ENCODE results near the gene ZBTB20.
A peak's percentile ranks its signal among the peaks of the same experiment; 100 is the strongest.

ZBTB20 gene

DNA sequence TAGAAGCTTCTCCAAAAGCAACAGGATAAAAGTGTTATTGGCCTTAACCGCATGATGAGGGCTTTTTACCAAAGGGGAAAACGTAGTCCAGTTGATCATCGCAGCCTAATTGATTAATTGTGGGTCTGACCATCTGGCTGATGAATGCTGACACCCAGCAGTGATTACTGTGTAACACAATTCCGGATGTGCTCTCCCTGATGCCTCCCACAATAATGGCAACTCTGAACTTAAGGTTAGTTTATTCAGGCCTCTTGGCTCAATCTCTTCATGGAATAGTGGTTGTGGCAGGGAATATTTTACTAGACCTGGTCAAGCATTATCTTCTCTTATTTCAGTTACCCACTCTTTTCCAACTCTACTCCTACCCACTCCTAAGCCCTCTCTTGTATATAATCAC, 520.3 kb downstream of the ZBTB20 start:
- TF ChIP-seq, protein P1, sequence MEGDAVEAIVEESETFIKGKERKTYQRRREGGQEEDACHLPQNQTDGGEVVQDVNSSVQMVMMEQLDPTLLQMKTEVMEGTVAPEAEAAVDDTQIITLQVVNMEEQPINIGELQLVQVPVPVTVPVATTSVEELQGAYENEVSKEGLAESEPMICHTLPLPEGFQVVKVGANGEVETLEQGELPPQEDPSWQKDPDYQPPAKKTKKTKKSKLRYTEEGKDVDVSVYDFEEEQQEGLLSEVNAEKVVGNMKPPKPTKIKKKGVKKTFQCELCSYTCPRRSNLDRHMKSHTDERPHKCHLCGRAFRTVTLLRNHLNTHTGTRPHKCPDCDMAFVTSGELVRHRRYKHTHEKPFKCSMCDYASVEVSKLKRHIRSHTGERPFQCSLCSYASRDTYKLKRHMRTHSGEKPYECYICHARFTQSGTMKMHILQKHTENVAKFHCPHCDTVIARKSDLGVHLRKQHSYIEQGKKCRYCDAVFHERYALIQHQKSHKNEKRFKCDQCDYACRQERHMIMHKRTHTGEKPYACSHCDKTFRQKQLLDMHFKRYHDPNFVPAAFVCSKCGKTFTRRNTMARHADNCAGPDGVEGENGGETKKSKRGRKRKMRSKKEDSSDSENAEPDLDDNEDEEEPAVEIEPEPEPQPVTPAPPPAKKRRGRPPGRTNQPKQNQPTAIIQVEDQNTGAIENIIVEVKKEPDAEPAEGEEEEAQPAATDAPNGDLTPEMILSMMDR (IDR thresholded peaks at IDR 0.05; ENCODE audit: insufficient read depth, low read length, missing control alignments) = no peak
- ChIA-PET CTCF (no interaction called here), POLR2A (no interaction called here)
- DNase-seq (ENCODE audit: low read depth, low spot score) = no peak
- H3K4me3 ChIP-seq (ENCODE audit: low read depth, low read length) = no peak overlapping the region

DNA sequence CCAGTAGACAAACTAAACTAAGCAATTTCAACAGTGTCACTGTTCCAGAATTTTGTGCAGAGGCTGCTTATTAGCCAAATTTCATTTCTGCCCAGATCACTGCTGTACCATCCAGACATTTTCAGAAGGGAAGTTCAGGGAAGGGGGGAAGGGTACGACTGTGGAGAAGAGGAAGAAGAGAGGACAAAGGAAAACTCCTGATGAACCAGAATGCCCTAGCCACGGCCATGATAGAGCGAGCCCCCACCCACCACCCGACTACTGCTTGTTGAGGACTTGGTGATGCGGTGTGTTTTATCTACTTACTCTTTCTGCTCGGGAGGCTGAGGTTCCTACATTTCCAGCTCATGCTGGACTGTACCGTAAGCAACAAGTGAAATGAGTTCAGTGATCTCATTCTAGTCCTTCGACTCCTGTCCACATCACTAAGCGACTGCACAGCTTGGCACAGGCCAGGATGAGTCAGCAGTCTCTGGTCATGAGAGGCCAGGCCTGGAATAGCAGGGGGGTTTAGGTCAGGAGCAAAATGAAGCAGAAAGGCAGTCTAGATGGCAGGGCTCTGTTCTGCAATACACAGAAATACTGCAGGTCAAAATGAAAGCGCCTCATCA, 522.4 kb downstream of the ZBTB20 start:
- peak overlapping the region; percentile 44 for H3K4me3 ChIP-seq (ENCODE audit: low read depth, low read length)
- ChIA-PET POLR2A (no interaction called here), CTCF (interaction anchor here (0.9 kb wide), 2 partner anchors 10 to 15 kb away, joined by 3 read pairs; no protein-coding TSS in a partner anchor)
- TF ChIP-seq, protein P1 (IDR thresholded peaks at IDR 0.05; ENCODE audit: insufficient read depth, low read length, missing control alignments) = no peak
- peak; percentile 87 for DNase-seq (ENCODE audit: low read depth, low spot score)

DNA sequence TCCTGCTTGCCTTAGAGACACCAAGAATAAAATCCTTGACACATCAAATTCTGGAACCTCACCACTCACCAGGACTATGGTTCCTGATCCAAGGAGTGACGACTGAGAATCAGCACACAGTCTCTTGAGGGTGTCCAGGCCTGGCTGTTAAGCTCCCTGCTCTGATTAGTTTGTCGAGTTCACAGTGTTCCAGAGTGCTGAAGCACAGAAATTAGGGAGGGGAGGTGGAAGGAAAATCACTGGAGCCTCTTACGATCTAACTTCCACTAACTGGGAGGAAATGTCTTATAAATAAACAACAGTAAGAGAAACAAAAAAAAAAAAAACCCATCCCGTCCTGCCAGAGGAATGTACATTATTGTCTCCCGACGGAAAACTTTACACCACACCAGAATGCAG, 523.0 kb downstream of the ZBTB20 start:
- POLR2A ChIA-PET = no interaction called here
- DNase-seq (ENCODE audit: low read depth, low spot score) = no peak
- CTCF ChIA-PET = interaction anchor here (0.9 kb wide), 1 partner anchor 16 kb away, joined by 3 read pairs; no protein-coding TSS in a partner anchor
- TF ChIP-seq, protein P1 (IDR thresholded peaks at IDR 0.05; ENCODE audit: insufficient read depth, low read length, missing control alignments) = no peak
- peak overlapping the region; percentile 44 for H3K4me3 ChIP-seq (ENCODE audit: low read depth, low read length)

DNA sequence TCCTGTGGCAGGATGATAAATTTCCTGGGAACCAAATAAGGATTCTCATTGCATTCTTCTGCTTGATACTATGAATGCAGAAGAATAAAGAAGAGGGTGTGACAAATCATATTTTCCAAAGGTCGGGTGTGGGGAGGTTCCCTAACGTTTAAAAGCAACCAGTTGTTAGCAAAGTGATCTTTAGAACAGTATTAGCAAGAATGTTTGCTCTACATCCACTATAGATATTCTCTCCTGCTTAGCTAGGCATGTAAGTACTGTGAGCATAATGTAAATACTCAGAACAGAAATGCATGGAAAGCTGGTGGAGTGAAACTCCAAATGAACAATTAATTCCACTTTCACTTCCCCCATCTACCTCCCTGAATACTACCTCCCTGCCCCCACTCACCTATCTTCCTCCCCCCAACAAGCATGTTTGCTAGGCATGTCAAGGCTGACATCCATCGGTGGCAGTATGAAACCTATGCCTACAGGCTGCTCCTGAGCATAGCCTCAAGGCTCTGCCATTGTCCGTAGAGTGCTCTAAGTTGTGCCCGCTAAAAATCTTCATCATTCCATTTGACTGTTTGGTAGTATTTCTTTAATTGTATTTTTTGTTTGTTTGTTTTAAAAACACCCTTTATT, 523.6 kb downstream of the ZBTB20 start:
- no peak for DNase-seq (ENCODE audit: low read depth, low spot score)
- H3K4me3 ChIP-seq (ENCODE audit: low read depth, low read length) = no peak overlapping the region
- POLR2A ChIA-PET = no interaction called here
- CTCF ChIA-PET = no interaction called here
- TF ChIP-seq, protein P1 (IDR thresholded peaks at IDR 0.05; ENCODE audit: insufficient read depth, low read length, missing control alignments) = no peak

DNA sequence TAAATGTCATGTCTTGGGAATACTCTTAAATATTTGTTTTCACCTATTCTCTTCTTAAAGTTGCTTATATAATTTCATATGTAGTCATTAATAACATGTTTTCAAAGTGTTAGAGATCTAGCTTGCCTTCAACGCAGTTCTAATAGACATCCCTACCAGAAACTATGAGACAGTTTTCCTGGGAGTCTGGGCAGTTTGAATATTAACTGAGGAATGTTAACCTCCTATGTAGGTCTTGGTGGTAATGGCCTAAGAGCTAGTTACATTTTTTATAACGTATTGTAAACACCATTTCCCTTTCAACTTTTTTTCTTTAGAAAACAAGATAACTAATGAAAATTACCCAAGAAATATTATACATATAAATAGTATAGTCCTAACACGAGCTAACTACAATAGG, 525.1 kb downstream of the ZBTB20 start:
- CTCF ChIA-PET = interaction anchor here (0.9 kb wide), 1 partner anchor 9 kb away, joined by 3 read pairs; no protein-coding TSS in a partner anchor
- no peak overlapping the region for H3K4me3 ChIP-seq (ENCODE audit: low read depth, low read length)
- TF ChIP-seq, protein P1 (IDR thresholded peaks at IDR 0.05; ENCODE audit: insufficient read depth, low read length, missing control alignments) = no peak
- DNase-seq (ENCODE audit: low read depth, low spot score) = no peak
- POLR2A ChIA-PET = no interaction called here

DNA sequence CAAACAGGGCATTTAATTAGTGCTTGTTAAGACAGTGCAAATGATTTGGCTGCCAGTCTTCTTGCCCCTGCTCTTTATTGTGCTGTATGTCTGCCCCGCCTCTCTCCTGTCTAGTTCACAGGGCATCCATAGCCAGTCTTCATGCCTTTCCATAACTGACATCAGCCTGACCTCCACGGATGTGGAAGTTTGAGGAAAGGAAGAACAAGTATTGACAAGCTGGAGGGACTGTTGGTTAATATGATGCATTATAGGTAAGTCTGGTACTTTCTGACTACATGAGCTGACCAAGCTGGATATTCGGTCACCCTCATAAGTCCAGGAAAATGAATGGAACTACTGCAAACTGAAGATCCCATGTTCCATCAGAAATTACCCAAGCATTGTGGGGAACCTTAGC, 527.3 kb downstream of the ZBTB20 start:
- H3K4me3 ChIP-seq (ENCODE audit: low read depth, low read length) = no peak overlapping the region
- ChIA-PET POLR2A (no interaction called here), CTCF (interaction anchor here (0.6 kb wide), 1 partner anchor 221 kb away, joined by 3 read pairs; no protein-coding TSS in a partner anchor)
- no peak for DNase-seq (ENCODE audit: low read depth, low spot score)
- TF ChIP-seq, protein P1 (IDR thresholded peaks at IDR 0.05; ENCODE audit: insufficient read depth, low read length, missing control alignments) = no peak

Data from AG04449 (cell line).